ENCODE data around the gene CTAG1A.

DNA sequence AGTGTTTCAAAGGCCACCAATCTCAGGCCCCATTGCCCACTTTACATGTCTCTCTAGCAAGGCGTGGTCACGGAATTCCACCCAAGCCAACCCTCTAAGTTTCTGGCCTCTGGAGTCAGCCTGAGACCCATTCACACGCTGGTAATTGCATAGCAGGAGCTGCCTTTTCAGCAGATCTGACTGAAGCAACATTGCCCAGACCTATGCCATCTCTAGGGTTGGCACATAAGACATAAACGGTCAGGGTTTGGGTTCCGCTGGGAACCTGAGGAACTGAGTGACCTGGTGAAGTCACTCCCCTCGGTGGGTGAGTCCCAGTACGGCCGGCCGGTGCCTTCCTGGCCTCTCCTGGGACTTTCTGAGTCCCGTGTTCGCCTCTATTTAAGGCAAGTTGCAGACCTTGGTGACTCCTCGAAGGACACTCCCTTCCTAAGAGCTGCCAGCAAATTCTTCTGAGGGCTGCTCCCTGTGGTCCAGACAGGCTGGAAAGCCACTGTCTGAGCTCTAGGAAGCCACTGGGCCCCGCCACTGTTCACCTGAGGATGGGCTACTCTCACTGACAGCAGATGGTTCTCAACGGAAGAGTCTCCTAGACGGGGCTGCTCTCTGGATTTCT is 15.9 kb downstream of the CTAG1A start:
- TF ChIP-seq, protein P1, sequence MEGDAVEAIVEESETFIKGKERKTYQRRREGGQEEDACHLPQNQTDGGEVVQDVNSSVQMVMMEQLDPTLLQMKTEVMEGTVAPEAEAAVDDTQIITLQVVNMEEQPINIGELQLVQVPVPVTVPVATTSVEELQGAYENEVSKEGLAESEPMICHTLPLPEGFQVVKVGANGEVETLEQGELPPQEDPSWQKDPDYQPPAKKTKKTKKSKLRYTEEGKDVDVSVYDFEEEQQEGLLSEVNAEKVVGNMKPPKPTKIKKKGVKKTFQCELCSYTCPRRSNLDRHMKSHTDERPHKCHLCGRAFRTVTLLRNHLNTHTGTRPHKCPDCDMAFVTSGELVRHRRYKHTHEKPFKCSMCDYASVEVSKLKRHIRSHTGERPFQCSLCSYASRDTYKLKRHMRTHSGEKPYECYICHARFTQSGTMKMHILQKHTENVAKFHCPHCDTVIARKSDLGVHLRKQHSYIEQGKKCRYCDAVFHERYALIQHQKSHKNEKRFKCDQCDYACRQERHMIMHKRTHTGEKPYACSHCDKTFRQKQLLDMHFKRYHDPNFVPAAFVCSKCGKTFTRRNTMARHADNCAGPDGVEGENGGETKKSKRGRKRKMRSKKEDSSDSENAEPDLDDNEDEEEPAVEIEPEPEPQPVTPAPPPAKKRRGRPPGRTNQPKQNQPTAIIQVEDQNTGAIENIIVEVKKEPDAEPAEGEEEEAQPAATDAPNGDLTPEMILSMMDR (IDR thresholded peaks at IDR 0.05; ENCODE audit: poor library complexity, severe bottlenecking): no peak
- TF ChIP-seq MXI1 (conservative IDR thresholded peaks at IDR 0.05; ENCODE audit: poor library complexity, severe bottlenecking) (no peak), RAD21 (conservative IDR thresholded peaks at IDR 0.05) (no peak), POLR2AphosphoS5 (IDR thresholded peaks at IDR 0.05) (no peak), EP300 (conservative IDR thresholded peaks at IDR 0.05; ENCODE audit: poor library complexity, severe bottlenecking) (no peak)
